ENCODE data around the gene DYNC1I1.
"Not testable (repeated sequence)": the region's sequence is repeated elsewhere in the genome, so short reads cannot be mapped to it uniquely, and the experiment has no call there.

Gene DYNC1I1

GRCh38 chr7:95905167-95905566 lies 132.8 kb downstream of the DYNC1I1 start:
- in situ Hi-C loops (cut with MboI; ENCODE audit: low sequenced_read_pairs): loop anchor here (25.0 kb wide), 1 partner anchor 1132 kb away; no protein-coding TSS in a partner anchor

GRCh38 chr7:95906851-95907250 lies 134.5 kb downstream of the DYNC1I1 start:
- in situ Hi-C loops (cut with MboI; ENCODE audit: low sequenced_read_pairs): loop anchor here (25.0 kb wide), 1 partner anchor 1130 kb away; no protein-coding TSS in a partner anchor

GRCh38 chr7:95907337-95907736 lies 135.0 kb downstream of the DYNC1I1 start:
- in situ Hi-C loops (cut with MboI; ENCODE audit: low sequenced_read_pairs): loop anchor here (25.0 kb wide), 1 partner anchor 1130 kb away; no protein-coding TSS in a partner anchor

GRCh38 chr7:95908499-95908898 lies 136.1 kb downstream of the DYNC1I1 start:
- in situ Hi-C loops (cut with MboI; ENCODE audit: low sequenced_read_pairs): loop anchor here (25.0 kb wide), 1 partner anchor 1129 kb away; no protein-coding TSS in a partner anchor

GRCh38 chr7:95910341-95910740 lies 138.0 kb downstream of the DYNC1I1 start:
- in situ Hi-C loops (cut with MboI; ENCODE audit: low sequenced_read_pairs): loop anchor here (25.0 kb wide), 1 partner anchor 1127 kb away; no protein-coding TSS in a partner anchor

GRCh38 chr7:95915731-95916130 lies 143.4 kb downstream of the DYNC1I1 start:
- in situ Hi-C loops (cut with MboI; ENCODE audit: low sequenced_read_pairs): loop anchor here (25.0 kb wide), 1 partner anchor 1122 kb away; no protein-coding TSS in a partner anchor

- in situ Hi-C loops (cut with MboI; ENCODE audit: low sequenced_read_pairs): loop anchor here (25.0 kb wide), 1 partner anchor 1121 kb away; no protein-coding TSS in a partner anchor
Measured at GRCh38 chr7:95916573-95917297, 144.4 kb downstream of the DYNC1I1 start.

- in situ Hi-C loops (cut with MboI; ENCODE audit: low sequenced_read_pairs): loop anchor here (25.0 kb wide), 1 partner anchor 1120 kb away; no protein-coding TSS in a partner anchor
Measured at GRCh38 chr7:95917634-95918033, 145.3 kb downstream of the DYNC1I1 start.

- in situ Hi-C loops (cut with MboI; ENCODE audit: low sequenced_read_pairs): loop anchor here (25.0 kb wide), 1 partner anchor 1118 kb away; no protein-coding TSS in a partner anchor
Measured at GRCh38 chr7:95919556-95919955, 147.2 kb downstream of the DYNC1I1 start.

GRCh38 chr7:95921543-95921942 lies 149.2 kb downstream of the DYNC1I1 start:
- in situ Hi-C loops (cut with MboI; ENCODE audit: low sequenced_read_pairs): loop anchor here (25.0 kb wide), 1 partner anchor 1116 kb away; no protein-coding TSS in a partner anchor

- in situ Hi-C loops (cut with MboI; ENCODE audit: low sequenced_read_pairs): loop anchor here (25.0 kb wide), 1 partner anchor 1115 kb away; no protein-coding TSS in a partner anchor
Measured at GRCh38 chr7:95922191-95922590, 149.8 kb downstream of the DYNC1I1 start.

- in situ Hi-C loops (cut with MboI; ENCODE audit: low sequenced_read_pairs): no loop called here
Measured at GRCh38 chr7:95925236-95925635, 152.9 kb downstream of the DYNC1I1 start.

GRCh38 chr7:95925971-95926370 lies 153.6 kb downstream of the DYNC1I1 start:
- in situ Hi-C loops (cut with MboI; ENCODE audit: low sequenced_read_pairs): no loop called here

GRCh38 chr7:95927756-95928155 lies 155.4 kb downstream of the DYNC1I1 start:
- in situ Hi-C loops (cut with MboI; ENCODE audit: low sequenced_read_pairs): no loop called here

GRCh38 chr7:95929710-95930280 lies 157.4 kb downstream of the DYNC1I1 start:
- in situ Hi-C loops (cut with MboI; ENCODE audit: low sequenced_read_pairs): no loop called here

- in situ Hi-C loops (cut with MboI; ENCODE audit: low sequenced_read_pairs): no loop called here
Measured at GRCh38 chr7:95931460-95932232, 159.3 kb downstream of the DYNC1I1 start.

GRCh38 chr7:95933618-95934017 lies 161.3 kb downstream of the DYNC1I1 start:
- in situ Hi-C loops (cut with MboI; ENCODE audit: low sequenced_read_pairs): no loop called here

GRCh38 chr7:95944867-95945266 lies 172.5 kb downstream of the DYNC1I1 start:
- in situ Hi-C loops (cut with MboI; ENCODE audit: low sequenced_read_pairs): not testable (repeated sequence)

- in situ Hi-C loops (cut with MboI; ENCODE audit: low sequenced_read_pairs): no loop called here
Measured at GRCh38 chr7:95950698-95951097, 178.3 kb downstream of the DYNC1I1 start.

- in situ Hi-C loops (cut with MboI; ENCODE audit: low sequenced_read_pairs): no loop called here
Measured at GRCh38 chr7:95951531-95951930, 179.2 kb downstream of the DYNC1I1 start.

All from HL-60/S4 treated with retinoic acid at 250 ng/mL for 4 days and 3 days (cell line).